ENCODE measurements around the gene C2orf74.

C2orf74 gene

GRCh38 chr2:61165946-61166345, 4.0 kb downstream of the C2orf74 start:
- Histone ChIP-seq H3K27ac (no peak overlapping the region), H3K27me3 (replicated peaks) (no peaks in the 10 kb centered on the region), H3K36me3 (replicated peaks) (peaks cover 11% of the 10 kb centered on the region), H3K4me3 (ENCODE audit: low read depth, low read length) (no peak overlapping the region)
- DNase-seq = no peak
- in situ Hi-C loops (cut with HindIII; ENCODE audit: low pct_ligation_motif_present, low sequenced_read_pairs) = no loop called here
- TF ChIP-seq, protein P1, sequence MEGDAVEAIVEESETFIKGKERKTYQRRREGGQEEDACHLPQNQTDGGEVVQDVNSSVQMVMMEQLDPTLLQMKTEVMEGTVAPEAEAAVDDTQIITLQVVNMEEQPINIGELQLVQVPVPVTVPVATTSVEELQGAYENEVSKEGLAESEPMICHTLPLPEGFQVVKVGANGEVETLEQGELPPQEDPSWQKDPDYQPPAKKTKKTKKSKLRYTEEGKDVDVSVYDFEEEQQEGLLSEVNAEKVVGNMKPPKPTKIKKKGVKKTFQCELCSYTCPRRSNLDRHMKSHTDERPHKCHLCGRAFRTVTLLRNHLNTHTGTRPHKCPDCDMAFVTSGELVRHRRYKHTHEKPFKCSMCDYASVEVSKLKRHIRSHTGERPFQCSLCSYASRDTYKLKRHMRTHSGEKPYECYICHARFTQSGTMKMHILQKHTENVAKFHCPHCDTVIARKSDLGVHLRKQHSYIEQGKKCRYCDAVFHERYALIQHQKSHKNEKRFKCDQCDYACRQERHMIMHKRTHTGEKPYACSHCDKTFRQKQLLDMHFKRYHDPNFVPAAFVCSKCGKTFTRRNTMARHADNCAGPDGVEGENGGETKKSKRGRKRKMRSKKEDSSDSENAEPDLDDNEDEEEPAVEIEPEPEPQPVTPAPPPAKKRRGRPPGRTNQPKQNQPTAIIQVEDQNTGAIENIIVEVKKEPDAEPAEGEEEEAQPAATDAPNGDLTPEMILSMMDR (IDR thresholded peaks at IDR 0.05; ENCODE audit: low read depth, low read length, missing control alignments) = no peak

GRCh38 chr2:61167579-61167978, 5.6 kb downstream of the C2orf74 start:
- TF ChIP-seq, protein P1 (IDR thresholded peaks at IDR 0.05; ENCODE audit: low read depth, low read length, missing control alignments) = no peak
- no peak overlapping the region for H3K27ac ChIP-seq
- H3K36me3 ChIP-seq (replicated peaks) = peaks cover 11% of the 10 kb centered on the region
- no peak for DNase-seq
- in situ Hi-C loops (cut with HindIII; ENCODE audit: low pct_ligation_motif_present, low sequenced_read_pairs) = no loop called here
- H3K27me3 ChIP-seq (replicated peaks) = no peaks in the 10 kb centered on the region
- no peak overlapping the region for H3K4me3 ChIP-seq (ENCODE audit: low read depth, low read length)

- DNase-seq = no peak
- Histone ChIP-seq H3K27ac (no peak overlapping the region), H3K27me3 (replicated peaks) (no peaks in the 10 kb centered on the region), H3K4me3 (ENCODE audit: low read depth, low read length) (no peak overlapping the region), H3K36me3 (replicated peaks) (no peaks in the 10 kb centered on the region)
- in situ Hi-C loops (cut with HindIII; ENCODE audit: low pct_ligation_motif_present, low sequenced_read_pairs) = no loop called here
- TF ChIP-seq, protein P1 (IDR thresholded peaks at IDR 0.05; ENCODE audit: low read depth, low read length, missing control alignments) = no peak
Observed at GRCh38 chr2:61172671-61173070, 10.7 kb downstream of the C2orf74 start.

DNA sequence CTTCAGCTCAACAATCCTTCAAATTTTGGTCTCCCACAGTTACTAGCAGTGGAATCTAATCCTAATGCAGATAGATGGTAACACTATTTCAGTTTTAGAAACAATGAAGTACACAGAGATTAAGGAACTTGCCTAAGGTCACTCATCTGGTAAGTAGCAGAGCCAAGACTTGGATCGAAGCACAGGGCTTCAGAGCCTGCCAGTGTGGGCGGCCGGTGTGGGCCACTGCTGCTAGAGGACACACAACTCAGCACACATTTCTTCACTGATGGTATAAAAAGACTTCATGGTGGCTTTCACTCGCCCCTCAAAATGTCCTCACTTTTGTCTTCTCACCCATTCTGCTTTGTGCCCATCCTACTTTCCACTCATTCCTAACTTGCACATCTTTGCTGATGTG, 11.1 kb downstream of the C2orf74 start:
- in situ Hi-C loops (cut with HindIII; ENCODE audit: low pct_ligation_motif_present, low sequenced_read_pairs) = no loop called here

GRCh38 chr2:61175036-61175435, 13.0 kb downstream of the C2orf74 start:
- no peak overlapping the region for H3K27ac ChIP-seq
- in situ Hi-C loops (cut with HindIII; ENCODE audit: low pct_ligation_motif_present, low sequenced_read_pairs) = no loop called here
- H3K27me3 ChIP-seq (replicated peaks) = no peaks in the 10 kb centered on the region
- H3K4me3 ChIP-seq (ENCODE audit: low read depth, low read length) = no peak overlapping the region
- TF ChIP-seq, protein P1 (IDR thresholded peaks at IDR 0.05; ENCODE audit: low read depth, low read length, missing control alignments) = no peak
- no peaks in the 10 kb centered on the region for H3K36me3 ChIP-seq (replicated peaks)
- no peak for DNase-seq

More for the DNA sequence above, 11.1 kb downstream of the C2orf74 start:
- H3K36me3 ChIP-seq (replicated peaks) = no peaks in the 10 kb centered on the region
- no peak overlapping the region for H3K4me3 ChIP-seq (ENCODE audit: low read depth, low read length)
- no peaks in the 10 kb centered on the region for H3K27me3 ChIP-seq (replicated peaks)
- TF ChIP-seq, protein P1 (IDR thresholded peaks at IDR 0.05; ENCODE audit: low read depth, low read length, missing control alignments) = no peak
- H3K27ac ChIP-seq = no peak overlapping the region
- no peak for DNase-seq
